HG02970 (cell line): ENCODE measurements around the gene MRPL50.

Source experiments
- ATAC-seq: cut with Tn5 transposase; IDR thresholded peaks from one replicate; pipeline ENCODE4 v1.9.1; 2021; ENCODE audit warnings: mild to moderate bottlenecking, moderate library complexity, moderate number of reproducible peaks; ENCODE audit not compliant: unreplicated experiment, low FRiP score

Gene MRPL50

DNA sequence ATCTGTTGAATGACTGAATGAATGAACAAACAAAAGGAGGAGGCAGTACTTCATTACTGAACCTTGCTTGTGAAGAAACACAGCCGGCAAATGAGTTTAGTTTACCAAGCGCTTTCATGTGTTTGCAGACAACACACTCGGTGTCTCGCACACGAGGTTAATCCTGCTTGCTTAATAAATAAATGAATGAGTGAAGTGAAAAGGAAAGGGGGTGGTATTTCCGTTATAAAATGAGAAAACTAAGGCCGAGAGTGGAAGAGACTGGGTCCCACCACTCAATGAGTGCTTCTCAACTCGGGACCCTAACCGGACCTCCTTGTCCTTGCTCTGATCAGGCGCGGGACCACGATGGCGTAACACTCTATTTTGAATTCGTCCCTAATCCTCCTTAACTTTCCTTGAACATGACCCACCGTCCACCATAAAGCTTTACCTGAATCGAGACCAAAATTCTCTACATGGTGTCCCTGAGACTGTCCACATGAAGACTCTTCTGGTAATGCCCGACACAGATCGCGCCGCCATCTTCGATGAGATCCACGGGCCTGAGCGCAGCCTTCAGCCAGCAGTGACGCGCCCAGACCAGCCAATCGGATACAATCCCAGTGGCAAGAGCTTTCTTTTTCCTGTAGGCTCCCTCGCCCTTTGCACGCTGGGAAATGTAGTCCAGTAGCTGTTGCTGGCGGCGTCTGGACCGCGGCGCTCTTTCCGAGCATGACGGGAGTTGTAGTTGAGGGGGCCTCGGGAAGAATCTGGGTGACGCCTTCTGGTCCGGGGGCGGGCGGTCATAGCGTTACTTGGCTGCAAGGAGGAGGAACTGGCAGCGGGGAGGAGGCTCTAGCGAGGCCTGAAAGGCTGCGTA lies at the start of gene MRPL50, which contains the start of gene ZNF189:
Gene MRPL50 (minus strand): TSS at position 551 of the 862 bp plus-strand sequence. CDS start 26 bp downstream, at position 525.
Gene ZNF189 (plus strand): TSS at position 784 of the 862 bp plus-strand sequence. CDS start 306 bp downstream, outside the sequence.
- peak; percentile 100 for ATAC-seq

DNA sequence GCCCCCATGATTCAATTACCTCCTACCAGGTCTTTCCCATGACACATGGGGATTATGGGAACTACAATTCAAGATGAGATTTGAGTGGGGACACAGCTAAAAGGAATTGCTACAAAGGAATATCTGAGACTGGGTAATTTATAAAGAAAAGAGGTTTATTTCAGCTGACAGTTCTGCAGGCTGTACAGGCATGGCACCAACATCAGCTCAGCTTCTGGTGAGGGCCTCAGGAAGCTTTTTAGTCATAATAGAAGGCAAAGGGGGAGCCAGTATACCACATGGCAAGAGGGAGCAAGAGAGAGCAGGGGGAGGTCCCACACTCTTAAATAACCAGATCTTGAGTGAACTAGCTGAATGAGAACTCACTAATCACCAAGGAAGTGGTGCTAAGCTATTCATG lies 48.3 kb upstream of the MRPL50 start:
- no peak for ATAC-seq

DNA sequence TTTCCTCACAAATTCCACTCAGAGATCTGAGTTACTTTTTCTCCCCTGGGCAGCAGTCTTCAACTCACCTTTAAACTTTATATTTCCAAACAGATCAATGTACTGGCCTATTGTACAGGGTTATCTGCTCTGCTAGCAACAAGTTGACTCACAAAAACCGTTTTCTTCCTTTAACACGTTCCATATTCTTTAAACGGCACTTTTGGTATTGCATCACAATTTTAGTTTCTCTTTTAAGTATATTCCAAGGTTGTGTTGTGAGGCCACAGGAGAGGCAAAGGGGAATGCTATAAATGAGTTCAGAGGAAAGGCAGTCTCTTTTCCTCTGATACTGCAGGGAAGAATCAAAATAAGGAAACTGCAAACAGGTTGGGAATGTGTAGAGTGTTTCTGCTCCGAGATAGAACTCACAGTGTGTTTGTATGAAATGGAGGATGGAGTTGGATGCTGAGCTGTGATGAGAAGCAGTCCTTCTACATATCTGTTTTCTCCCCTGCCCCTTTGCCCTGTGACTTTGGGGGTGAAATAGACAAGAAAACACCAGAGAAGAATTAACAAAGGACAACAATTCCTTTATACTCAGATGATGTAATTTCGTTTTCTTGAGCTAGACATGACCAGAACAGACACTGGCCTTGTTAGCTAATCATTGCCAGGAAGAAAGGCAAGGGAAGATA lies 47.1 kb upstream of the MRPL50 start:
- no peak for ATAC-seq

DNA sequence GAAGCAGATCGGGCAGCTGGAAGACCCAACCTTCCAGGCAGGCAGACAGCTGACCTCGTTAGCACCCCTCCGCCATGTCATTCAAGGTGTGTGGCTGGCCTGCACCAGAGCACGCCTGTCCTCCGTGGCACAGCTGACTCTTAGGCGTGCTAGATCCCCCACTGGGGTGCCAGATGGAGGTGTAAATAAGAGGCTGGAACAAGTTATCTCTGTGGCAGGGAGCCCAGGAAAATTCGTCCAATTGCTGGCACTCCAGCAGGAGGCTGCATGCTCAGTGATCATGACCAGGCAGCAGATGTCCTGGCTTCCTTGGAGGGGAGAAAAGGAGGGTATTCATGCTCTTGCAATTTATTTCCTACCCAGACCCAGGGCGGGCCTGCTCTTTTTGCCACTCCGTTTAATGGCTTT lies 45.0 kb upstream of the MRPL50 start:
- ATAC-seq, result no peak

DNA sequence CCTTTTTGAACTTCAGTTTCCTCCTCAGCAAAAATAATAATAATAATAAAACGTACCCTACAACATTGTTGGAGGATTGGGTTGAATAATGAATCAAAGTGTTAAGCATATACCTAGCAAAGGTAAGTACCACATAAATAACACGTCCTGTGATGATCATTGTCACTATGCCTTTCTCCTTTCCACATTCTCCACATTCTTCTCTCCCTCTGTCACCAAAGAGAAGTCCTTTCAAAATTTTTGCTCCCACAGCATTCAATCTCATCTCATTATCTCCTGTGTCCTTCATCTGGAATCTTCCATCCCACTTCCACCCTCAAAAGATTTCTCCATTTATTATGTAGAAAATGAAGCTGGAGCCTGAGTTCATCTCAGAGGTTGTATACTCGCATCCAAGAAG lies 44.3 kb upstream of the MRPL50 start:
- no peak for ATAC-seq

DNA sequence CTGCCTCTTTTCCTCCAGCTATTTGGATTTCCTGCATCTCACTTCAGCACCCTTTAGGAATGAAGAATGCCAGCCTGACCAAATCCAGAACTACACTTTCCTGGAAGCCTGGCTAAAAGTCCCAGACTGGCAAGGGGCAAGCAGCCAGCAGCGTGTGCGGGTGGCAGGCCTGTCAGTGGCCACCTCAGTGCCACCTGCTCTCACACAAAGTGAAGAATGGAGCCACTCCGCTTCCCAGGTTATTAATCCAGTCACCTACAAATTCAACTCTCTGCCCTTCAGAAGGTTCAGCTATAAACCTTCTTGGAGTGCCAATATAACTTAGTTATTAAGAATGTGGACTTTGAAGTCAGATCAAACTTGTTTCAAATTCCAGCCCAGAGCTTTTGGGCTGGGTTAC lies 43.9 kb upstream of the MRPL50 start:
- ATAC-seq, result no peak

DNA sequence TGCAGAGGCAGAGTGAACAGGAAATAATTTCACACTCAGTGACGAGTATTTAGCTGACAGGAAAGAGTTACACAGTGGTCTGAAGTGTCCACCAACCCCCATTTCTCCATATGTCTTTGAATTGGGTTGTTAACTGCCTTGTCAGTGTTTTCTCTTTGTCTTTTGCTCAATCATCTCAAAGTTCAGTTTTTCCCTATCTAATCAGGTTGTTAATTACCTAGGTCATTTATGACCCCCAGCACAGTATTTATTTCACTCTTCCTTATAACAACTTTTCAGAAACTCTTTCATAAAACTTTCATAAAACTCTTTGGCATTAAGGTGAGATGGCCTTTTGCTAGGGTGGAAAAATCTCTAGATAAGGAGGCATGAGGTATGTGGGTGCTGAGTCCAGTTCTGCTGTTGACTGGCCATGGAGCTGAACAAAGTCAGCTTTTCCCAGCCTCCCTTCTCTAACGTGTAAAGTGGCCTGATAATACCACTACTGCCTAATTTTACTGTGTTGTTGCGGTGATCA lies 42.4 kb upstream of the MRPL50 start:
- no peak for ATAC-seq

DNA sequence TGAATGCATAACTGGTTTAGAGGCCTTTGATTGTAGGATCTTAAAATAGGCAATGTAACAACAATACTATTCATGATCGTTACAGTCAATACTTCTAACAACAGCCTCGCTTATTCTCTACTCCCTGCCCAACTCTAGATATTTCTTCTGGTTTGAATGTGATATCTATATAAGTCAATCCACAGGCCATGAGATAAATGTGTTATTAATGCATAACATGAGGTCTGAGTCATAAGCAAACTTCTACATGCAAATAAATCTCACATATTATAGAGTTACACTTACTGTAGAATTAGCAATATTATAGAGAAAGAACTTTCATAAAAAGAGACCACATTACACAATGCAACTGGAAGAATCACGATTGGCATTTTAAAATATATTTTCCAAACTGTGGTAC lies 40.1 kb upstream of the MRPL50 start:
- no peak for ATAC-seq

DNA sequence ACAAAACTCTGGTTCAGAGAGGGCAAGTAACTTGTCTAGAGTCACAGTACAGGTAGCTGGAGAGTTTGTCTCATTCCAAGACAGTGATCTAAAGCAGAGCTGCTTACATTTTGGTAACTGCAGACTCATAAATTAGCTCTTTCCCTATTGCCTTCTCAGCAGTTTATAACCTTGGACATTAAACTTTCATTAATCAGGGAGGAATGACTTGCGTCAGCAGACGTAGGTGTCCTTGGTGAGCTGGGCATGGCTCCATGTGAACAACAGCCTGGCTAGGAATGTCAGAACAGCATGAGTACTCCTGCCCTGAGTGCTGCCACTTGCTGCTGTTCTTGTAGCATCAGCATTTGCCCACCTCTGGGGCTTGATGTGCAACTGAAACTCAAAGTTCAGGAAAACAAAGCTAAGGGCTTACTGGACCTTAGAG lies 39.4 kb upstream of the MRPL50 start:
- no peak for ATAC-seq

DNA sequence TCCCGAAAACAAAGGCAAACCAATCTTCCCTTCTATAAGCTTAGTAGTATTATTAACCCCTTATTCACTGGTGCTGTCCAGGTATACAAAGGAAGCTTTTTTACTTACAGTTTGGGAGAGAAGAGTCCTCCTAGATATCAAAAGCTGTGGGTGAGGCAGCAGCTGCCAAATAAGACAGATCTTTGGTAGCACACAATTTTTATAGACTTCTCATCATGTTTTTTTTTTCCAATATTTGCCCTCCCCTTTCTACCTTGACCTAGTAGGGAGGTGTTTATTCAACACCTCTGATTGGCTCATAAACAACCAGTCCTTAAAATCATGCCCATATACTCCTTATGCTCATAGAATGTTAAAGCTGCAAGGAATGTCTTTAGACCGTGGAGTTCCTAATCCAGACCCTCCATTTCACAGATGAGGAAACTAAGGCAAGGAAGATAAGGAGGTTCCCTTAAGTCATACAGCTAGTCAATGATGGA lies 37.2 kb upstream of the MRPL50 start, which contains the start of gene ALDOB:
Gene ALDOB (minus strand): TSS at position 174 of the 479 bp plus-strand sequence. CDS start 4,887 bp downstream, outside the sequence.
- no peak for ATAC-seq

DNA sequence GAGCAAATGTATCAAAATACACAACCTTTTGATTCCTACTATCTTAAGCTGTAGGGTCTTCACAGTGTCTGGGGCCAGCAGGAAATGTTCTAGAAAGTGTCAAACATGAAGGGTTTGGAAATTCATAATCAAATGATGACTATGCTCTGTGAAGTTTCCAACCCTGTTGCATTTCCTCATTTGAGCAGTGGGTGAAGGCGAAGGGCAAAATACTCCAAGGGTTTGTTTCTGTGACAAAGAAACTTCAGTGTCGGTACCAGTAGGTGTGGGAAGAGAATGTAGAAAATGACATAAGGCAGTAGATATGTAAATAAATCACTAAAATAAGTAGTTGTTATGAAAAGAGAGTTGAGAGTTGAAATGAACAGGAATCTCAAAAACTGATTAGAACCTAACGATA lies 36.6 kb upstream of the MRPL50 start:
- no peak for ATAC-seq

DNA sequence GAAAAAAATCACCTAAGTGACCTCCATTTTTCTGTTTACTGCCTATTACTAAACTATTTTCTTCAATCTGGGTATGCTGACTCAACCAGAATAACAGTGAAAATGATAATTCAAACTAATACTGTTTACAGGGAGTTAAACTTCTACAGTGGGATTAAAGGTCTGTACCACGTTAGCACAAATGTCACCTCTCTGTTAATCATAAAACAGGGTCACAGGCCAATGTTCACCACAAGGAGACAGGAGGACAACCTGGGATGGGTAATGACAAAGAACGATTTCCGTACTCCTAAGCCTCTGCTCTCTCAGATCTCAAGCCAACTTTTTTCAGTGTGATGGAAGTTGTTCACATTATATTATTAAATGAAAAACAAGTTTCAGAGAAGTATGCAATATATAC lies 34.8 kb upstream of the MRPL50 start:
- ATAC-seq, result no peak

DNA sequence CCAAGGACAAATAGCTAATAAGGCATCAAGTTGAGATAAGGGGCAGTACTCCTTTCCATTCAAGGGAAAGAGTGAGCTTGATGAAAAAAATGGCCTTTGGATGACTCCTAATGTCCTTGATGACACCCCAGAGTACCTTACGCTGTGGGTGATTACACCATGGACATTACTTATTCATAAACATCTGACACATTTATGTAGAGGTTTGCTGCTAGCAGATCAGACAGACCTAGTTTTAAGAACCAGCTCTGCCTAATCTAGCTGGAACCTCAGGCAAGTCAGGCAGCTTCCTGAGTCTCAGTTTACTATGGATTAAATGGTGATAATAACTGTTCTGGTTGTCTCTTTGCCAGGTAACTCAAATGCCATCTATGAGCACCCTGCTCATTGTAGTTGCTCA lies 34.3 kb upstream of the MRPL50 start:
- ATAC-seq, result no peak

DNA sequence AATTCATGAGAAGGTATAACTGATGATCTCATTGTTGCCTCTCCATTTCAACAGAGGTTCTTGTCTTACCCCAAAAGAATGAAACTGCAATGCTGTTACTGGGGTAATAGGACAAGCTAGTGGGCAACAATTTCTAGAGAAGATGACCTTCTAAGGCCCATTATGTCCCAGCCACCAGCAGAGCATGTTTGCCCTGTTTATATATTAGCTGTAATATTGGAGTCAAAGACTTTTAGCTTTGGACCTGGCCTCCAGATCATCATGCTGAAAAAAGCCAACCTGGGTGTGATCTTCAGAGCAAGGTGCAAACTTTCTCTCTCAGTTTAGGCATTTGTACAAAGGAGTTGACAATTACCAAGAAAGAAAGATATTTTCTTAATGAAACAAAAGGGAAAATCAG lies 33.8 kb upstream of the MRPL50 start:
- ATAC-seq, result no peak

DNA sequence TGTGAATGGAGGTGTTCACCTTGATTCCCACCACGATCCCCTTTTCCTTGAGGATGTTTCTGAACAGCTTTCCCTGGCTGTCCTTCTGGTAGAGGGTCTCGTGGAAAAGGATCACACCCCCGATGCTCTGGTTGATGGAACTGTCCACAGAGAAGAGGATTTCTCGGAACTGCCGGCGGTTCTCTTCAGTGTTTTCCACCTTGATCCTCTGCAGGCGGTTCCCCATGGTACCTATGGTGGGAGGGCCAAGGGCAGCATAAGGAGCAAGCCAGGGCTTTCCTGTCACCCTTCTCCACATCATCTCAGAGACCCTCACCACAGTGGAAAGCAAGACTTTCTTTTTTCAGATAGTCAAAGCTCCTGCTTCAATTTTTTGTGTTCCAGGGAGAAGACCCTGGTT lies 31.3 kb upstream of the MRPL50 start:
- no peak for ATAC-seq

DNA sequence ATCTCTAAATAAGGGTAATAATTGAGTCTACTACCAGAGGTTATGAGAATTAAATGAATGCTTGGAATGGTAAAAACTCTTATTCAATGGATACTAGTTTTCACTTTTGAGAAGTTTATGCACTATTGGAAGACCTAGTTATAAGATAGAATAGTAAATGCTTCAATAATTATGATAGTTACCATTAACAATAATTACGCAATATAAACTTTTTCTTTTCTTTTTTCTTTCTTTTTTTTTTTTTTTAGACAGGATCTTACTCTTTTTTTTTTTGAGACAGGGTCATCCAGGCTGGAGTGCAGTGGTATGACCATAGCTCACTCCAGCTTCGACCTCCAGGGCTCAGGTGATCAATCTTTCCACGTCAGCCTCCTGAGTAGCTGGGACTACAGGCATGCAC lies 30.5 kb upstream of the MRPL50 start:
- no peak for ATAC-seq

DNA sequence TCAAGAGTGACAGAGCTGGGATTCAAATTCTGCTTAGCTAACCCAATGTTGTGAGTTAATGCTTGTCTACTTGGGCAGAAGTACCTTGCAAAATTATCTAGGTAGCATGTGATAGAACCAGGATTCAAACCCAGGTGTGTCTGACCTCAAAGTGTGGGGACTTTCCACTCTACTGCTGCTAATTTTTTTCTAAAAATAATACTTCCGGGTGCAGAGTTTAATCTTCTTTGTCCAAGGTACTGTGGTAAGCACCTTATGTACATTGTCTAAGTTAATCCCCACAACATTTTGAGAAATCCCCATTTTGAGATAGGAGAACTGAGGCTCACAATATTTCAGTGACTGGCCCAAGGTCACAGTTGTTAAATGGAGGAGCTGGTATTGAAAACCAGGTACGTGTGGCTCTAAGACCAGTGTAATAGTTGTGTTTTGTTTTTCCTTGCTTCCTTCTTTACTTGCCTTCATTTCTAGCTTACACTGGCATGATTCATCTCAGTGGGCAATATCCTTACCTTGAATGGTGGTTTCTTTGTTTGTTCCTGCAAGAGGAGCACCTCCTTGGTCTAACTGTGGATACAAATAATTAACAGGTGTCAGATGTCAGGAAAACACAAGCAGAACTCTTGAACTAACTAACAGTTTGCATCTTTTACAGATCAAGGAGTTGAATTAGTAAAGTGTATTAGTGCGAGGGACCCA lies 29.7 kb upstream of the MRPL50 start:
- no peak for ATAC-seq

DNA sequence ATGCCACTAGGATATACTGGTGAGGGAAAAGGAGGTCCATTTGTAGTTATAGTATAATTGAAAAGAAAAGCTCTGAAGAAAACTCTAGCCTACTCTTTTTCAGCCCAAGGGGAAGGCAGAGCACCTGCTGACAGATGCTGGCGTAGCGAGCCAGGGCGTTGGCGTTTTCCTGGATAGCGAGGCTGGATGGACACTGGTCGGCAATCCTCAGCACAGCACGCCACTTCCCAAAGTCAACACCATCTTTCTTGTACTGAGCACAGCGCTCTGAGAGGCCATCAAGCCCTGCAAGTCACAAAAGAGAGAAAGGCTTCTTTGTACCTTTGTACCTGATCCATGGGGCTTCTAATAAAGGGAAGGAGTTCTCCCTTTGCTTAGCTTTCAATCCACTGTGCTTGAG lies 28.9 kb upstream of the MRPL50 start:
- ATAC-seq, result no peak

DNA sequence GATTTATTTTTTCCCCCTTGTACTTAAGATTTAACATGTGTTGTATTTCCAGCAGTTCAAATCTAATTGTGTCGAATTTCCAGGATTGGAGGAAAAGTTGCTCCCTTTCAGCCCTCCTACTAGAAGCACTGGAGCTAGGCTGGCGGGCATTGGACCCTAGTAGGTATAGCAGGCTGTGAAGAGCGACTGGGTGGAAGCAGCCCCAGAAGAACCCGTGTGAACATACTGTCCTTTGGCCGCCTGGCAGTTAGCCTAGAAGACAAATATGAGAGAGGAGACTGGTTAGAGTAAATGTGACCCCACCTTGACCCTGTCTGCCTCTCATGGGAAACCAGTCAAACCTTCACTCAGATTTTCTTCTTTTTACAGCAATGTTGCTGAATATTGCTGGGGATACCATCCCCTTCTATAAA lies 23.2 kb upstream of the MRPL50 start:
- ATAC-seq, result no peak

DNA sequence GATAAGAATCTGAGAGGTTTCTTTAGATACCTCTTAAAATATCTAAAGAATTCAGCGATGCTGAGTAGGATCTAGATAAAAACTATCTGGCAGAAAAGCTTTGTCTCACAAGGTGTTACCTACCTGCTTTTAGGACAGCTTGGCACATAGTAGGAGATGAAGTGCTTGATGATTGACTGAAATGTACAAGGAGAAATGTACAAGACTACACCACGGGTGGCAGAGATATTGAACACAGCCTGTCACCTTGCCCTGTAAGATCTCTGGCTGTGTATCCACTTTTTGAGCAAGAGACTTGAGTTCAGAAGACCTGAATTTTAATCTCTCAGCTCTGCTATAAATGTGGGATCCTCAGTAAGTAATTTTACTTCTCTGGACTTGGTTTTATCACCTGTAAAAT lies 21.4 kb upstream of the MRPL50 start:
- ATAC-seq, result no peak
